ENCODE results near the gene TADA2B. TPM values are rescaled to one million over a fixed set of nuclear protein-coding genes. Genes with fewer than 3 reads are reported as not detected.

TADA2B gene
- total and polyA plus RNA-seq, 7 donors: 13.8 to 22.7 (median 16.6) TPM

GRCh38 chr4:7073526-7074390 is 30.6 kb downstream of the TADA2B start:
- no peak for DNase-seq
- Histone ChIP-seq H3K27me3 (no peaks in the 10 kb centered on the region), H3K9me3 (no peaks in the 10 kb centered on the region), H3K36me3 (no peaks in the 10 kb centered on the region), H3K27ac (no peak overlapping the region), H3K4me1 (peaks cover 0 to 17% (median 6%) of the 10 kb centered on the region in 4 donors), H3K4me3 (no peak overlapping the region)
- TF ChIP-seq EP300 (IDR thresholded peaks at IDR 0.05) (no peak), POLR2AphosphoS5 (IDR thresholded peaks at IDR 0.05) (no peak), POLR2A (IDR thresholded peaks at IDR 0.05) (no peak), CTCF (IDR thresholded peaks at IDR 0.05) (no peak)
- WGBS, 2 donors: 45 to 75% methylated on average over 18 of the region's 18 CpGs
- intact Hi-C loops (cut with DNase I): no loop called here

GRCh38 chr4:7074426-7074825 is 31.3 kb downstream of the TADA2B start:
- no peak overlapping the region for H3K4me3 ChIP-seq
- intact Hi-C loops (cut with DNase I): no loop called here
- peaks cover 0 to 10% (median under 1%) of the 10 kb centered on the region in 4 donors for H3K4me1 ChIP-seq
- no peaks in the 10 kb centered on the region for H3K27me3 ChIP-seq
- H3K27ac ChIP-seq: no peak overlapping the region
- 68 to 83% methylated on average over 9 of the region's 9 CpGs for WGBS, 2 donors
- no peak for DNase-seq
- no peak for TF ChIP-seq EP300 (IDR thresholded peaks at IDR 0.05)
- H3K9me3 ChIP-seq: no peaks in the 10 kb centered on the region
- no peaks in the 10 kb centered on the region for H3K36me3 ChIP-seq

GRCh38 chr4:7075962-7076695 is 33.0 kb downstream of the TADA2B start:
- intact Hi-C loops (cut with DNase I): no loop called here
- 84 to 86% methylated on average over 25 of the region's 25 CpGs for WGBS, 2 donors

GRCh38 chr4:7076696-7077082 is 33.5 kb downstream of the TADA2B start:
- no peak for DNase-seq
- Histone ChIP-seq H3K36me3 (no peaks in the 10 kb centered on the region), H3K4me3 (no peak overlapping the region), H3K9me3 (no peaks in the 10 kb centered on the region), H3K4me1 (no peaks in the 10 kb centered on the region), H3K27ac (no peak overlapping the region), H3K27me3 (no peaks in the 10 kb centered on the region)
- TF ChIP-seq POLR2A (IDR thresholded peaks at IDR 0.05) (no peak), POLR2AphosphoS5 (IDR thresholded peaks at IDR 0.05) (no peak), CTCF (IDR thresholded peaks at IDR 0.05) (no peak), EP300 (IDR thresholded peaks at IDR 0.05) (no peak)
- intact Hi-C loops (cut with DNase I): no loop called here
- WGBS, 2 donors: 61 to 68% methylated on average over 6 of the region's 6 CpGs

More at GRCh38 chr4:7075962-7076695, 33.0 kb downstream of the TADA2B start:
- Histone ChIP-seq H3K27me3 (no peaks in the 10 kb centered on the region), H3K9me3 (no peaks in the 10 kb centered on the region), H3K36me3 (no peaks in the 10 kb centered on the region), H3K4me3 (no peak overlapping the region), H3K4me1 (peaks cover 0 to under 1% (median 0%) of the 10 kb centered on the region in 4 donors), H3K27ac (no peak overlapping the region)
- TF ChIP-seq POLR2AphosphoS5 (IDR thresholded peaks at IDR 0.05) (no peak), POLR2A (IDR thresholded peaks at IDR 0.05) (no peak), CTCF (IDR thresholded peaks at IDR 0.05) (no peak), EP300 (IDR thresholded peaks at IDR 0.05) (no peak)
- DNase-seq: no peak

- Histone ChIP-seq H3K27ac (no peak overlapping the region), H3K36me3 (no peaks in the 10 kb centered on the region), H3K27me3 (no peaks in the 10 kb centered on the region), H3K4me3 (no peak overlapping the region), H3K9me3 (no peaks in the 10 kb centered on the region), H3K4me1 (peaks cover 0 to 5% (median 2%) of the 10 kb centered on the region in 4 donors)
- 89 to 90% methylated on average over 12 of the region's 12 CpGs for WGBS, 2 donors
- no peak for DNase-seq
- no peak for TF ChIP-seq POLR2A (IDR thresholded peaks at IDR 0.05)
- TF ChIP-seq EP300 (IDR thresholded peaks at IDR 0.05): no peak
- TF ChIP-seq POLR2AphosphoS5 (IDR thresholded peaks at IDR 0.05): no peak
- no peak for TF ChIP-seq CTCF (IDR thresholded peaks at IDR 0.05)
- intact Hi-C loops (cut with DNase I): no loop called here
Observed at GRCh38 chr4:7077371-7077770, 34.2 kb downstream of the TADA2B start.

Data from sigmoid colon (tissue), 7 donors.